ENCODE data around the gene ZNRD2.
A peak's percentile ranks its signal among the peaks of the same experiment; 100 is the strongest.
"Not testable (repeated sequence)": the region's sequence is repeated elsewhere in the genome, so short reads cannot be mapped to it uniquely, and the experiment has no call there.

ZNRD2 gene

GRCh38 chr11:65556470-65557279, 13.6 kb upstream of the ZNRD2 start:
- no peak for DNase-seq

DNA sequence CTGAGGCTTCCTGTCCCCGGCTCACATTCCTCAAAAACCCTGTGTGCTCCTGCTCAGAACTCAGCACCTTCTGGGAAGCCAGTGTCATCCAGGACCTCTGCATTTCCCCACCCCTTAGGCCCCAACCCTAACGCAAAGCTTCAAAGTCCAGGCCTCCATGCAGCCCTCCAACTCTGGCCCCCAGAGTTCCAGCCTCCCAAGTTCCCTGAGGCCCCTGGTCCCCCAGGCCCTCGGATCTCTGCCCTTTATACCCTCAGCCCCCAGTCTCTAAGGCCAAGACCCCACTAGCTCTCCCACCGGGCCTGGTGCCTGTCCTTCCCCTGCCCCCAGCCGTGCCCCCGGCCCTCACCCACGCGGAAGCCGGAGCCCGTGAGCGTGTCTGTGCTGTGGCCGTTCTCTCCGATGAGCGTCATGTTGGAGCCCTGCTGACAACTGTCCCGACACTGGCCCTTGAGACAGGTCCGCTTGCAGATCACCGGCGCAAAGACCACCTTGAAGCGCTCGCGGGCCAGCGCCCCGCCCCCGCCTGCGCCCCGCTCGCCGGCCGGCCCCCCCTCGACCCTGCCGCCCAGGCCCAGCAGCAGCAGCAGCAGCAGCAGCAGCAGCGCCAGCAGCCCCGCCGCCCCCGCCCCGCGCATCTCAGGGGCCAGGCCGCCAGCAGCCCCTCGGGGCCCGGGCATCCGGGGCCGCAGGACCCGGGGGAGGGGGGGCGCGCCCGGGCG, 12.8 kb upstream of the ZNRD2 start:
- DNase-seq = no peak

- DNase-seq = no peak
Measured at GRCh38 chr11:65558002-65558929, 12.0 kb upstream of the ZNRD2 start, which contains the start of gene LTBP3. Gene LTBP3 (minus strand): TSS chr11:65558359. CDS start chr11:65557959, 400 bp downstream.

DNA sequence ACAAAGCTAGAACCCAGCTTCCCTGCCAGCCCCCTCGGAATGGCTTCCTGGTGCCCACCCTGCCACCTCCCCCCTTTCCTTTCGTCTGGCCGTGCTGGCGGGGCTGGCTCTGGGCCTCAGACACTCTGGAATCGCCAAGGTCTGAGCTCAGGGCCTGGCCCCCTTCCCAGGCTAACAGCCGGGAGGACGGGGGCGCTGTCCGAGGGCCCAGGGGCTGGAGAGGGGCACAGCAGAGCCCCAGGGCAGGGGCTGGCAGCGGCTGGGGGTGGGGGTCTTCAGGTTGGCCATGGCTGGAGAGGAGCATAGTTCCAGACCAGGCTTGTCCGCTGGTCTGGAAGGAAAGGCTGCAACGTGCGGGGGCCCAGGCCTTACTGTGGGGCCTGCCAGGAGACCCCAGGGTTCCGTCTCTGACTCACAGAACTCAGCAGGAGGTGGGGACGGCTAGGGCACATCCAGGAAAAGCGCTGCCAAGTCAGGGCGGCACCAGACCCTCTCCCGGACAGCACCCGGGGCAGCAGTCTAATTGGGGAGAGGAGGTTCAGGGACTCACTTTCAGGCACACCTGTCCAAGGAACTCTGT, 11.3 kb upstream of the ZNRD2 start:
- no peak for DNase-seq

GRCh38 chr11:65559535-65559934, 10.7 kb upstream of the ZNRD2 start:
- DNase-seq = no peak

- no peak for DNase-seq
Measured at GRCh38 chr11:65559951-65560537, 10.2 kb upstream of the ZNRD2 start.

GRCh38 chr11:65560555-65561418, 9.5 kb upstream of the ZNRD2 start:
- DNase-seq = no peak

- DNase-seq = no peak
Measured at GRCh38 chr11:65562020-65562419, 8.3 kb upstream of the ZNRD2 start.

GRCh38 chr11:65562788-65563187, 7.5 kb upstream of the ZNRD2 start:
- DNase-seq = no peak

DNA sequence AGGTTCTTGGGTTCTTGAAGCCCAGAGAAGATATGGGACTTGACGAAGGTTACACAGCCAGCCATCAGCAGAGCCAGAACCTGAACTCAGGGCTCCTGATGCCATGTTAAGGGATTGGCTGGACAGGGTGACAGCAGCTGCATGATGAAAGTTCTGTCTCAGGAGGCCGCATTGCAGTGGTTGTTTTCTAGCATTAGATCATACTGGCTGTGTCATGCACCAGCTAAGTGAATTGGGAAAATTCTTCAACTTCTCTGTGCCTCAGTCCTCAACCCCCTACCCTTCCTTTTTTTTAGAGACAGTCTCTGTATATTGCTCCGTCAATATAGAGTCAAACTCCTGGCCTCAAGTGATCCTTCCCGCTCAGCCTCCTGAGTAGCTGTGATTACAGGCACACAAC, 6.7 kb upstream of the ZNRD2 start:
- DNase-seq = no peak

DNA sequence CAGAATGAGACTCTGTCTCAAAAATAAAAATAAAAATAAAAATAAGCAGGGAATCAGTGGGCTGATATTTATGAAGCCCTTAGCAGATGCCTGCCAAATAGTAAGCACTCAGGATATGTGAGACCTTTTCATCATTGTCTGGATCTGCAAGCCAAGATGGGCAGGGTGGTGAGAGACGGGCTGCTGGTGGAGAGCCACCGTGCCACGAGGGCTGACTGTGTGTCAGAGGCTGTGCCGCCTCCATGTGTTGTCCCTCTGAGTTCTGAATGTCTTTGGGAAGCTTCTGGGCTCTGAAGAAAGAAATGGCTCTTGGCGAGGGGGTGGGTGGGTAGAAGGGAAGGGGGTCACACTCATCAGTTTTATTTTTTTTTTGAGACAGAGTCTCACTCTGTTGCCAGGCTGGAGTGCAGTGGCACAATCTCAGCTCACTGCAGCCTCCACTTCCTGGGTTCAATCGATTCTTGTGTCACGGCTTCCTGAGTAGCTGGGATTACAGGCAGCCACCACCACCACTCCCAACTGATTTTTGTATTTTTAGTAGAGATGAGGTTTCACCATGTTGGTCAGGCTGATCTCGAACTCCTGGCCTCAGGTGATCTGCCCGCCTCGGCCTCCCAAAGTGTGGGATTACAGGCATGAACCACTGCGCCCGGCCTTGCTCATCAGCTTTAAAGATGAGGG, 5.3 kb upstream of the ZNRD2 start:
- not testable (repeated sequence) for DNase-seq

- no peak for DNase-seq
Measured at GRCh38 chr11:65565624-65566453, 4.4 kb upstream of the ZNRD2 start.

- DNase-seq = no peak
Measured at GRCh38 chr11:65569164-65569972, 909 bp upstream of the ZNRD2 start.

DNA sequence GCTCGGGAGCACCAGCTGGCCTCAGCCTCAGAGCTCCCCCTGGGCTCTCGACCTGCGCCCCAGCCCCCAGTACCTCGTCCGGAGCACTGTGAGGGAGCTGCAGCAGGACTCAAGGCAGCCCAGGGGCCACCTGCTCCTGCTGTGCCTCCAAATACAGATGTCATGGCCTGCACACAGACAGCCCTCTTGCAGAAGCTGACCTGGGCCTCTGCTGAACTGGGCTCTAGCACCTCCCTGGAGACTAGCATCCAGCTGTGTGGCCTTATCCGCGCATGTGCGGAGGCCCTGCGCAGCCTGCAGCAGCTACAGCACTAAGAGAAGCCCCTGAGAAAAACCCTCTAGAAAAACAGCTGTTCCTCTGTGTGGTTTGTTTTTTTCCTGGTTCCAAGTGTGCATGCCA, 1.1 kb downstream of the ZNRD2 start:
- DNase-seq = no peak

GRCh38 chr11:65571940-65572339, 1.7 kb downstream of the ZNRD2 start:
- peak; percentile 52 to 54 for DNase-seq

GRCh38 chr11:65572356-65573051, 2.2 kb downstream of the ZNRD2 start, which contains the start of gene FAM89B:
Gene FAM89B (plus strand): TSS chr11:65572538. CDS start chr11:65572670, 132 bp downstream.
- DNase-seq = peak; percentile 73 to 75

GRCh38 chr11:65573391-65574079, 3.3 kb downstream of the ZNRD2 start:
- no peak for DNase-seq
